Measurements from ENCODE around the gene KLK14. TPM values are rescaled to one million over a fixed set of nuclear protein-coding genes. Genes with fewer than 3 reads are reported as not detected.
A peak's percentile ranks its signal among the peaks of the same experiment; 100 is the strongest.

Gene KLK14
- total RNA-seq, 1 donor from 2014 or later: 2.8 TPM

DNA sequence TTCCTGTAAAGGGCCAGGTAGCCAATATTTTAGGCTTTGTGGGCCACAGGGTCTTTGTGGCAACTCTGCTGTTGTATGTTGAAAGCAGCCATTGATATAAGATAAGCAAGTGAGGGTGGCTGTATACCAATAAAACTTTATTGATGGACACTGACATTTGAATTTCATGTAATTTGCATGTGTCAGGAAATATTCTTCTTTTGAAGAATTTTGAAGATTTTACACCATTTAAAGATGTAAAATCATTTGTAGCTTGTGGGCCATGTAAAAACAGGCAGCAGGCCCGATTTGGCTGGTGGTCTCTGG lies 27.9 kb upstream of the KLK14 start:
- no peak for DNase-seq (ENCODE audit: low spot score)
- ATAC-seq: no peak
- intact Hi-C loops (cut with DNase I): no loop called here

DNA sequence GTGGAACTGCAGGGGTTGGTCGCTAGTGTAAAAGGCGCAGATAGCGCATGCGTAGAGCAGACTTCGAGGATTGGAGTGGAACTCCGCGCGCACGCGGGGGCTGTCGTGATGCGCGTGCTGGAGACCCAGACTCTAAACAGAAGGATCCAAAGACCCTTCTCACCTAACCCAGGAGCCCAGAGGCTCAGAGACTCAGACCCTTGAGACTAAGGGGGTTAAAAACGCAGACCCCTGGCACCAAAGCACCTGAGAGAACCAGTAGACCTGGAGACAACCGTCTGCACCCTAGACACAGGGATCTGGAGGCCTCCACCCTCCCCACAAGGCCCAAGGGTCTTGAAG lies 26.1 kb upstream of the KLK14 start:
- ATAC-seq: peak; percentile 73
- intact Hi-C loops (cut with DNase I): no loop called here
- no peak for DNase-seq (ENCODE audit: low spot score)

DNA sequence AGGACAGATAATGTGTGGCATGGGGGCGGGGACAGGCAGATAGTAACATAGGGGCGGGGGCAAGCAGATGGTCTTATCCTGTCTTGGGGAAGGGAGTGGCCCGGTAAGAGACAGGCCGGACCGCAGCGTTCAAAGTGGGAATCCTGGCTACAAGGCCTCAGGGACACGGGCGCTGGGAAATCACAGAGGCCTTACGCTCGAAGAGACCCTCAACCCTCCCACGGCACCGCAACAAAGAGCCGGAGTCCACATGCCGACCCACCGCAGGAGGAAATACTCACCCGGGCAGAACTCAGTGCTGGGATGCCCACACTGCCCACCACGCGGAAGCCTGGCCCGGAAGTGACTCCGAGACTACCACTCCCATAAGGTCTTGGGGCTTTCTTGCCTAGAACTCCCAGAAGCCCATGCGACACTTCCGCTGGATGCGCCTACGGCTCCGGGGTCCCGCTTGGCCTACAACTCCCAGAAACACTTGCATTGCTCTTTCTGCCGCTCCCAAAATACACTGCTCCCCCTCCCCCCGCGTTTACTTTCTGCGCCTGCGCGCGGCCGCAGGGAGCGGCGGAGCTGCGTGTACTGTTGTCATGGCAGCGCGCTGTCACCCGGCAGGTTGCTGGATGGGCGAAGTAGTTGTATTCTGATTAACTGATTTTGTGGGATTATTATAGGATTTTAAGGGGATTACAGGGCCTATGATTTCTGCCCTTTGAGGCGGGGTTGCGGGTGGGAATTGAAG lies 25.5 kb upstream of the KLK14 start, which contains the start of gene CTU1:
CTU1 (minus strand) TSS at position 344 of the 739 bp plus-strand sequence. CDS start 3,840 bp downstream, outside the sequence.
- DNase-seq (ENCODE audit: low spot score) (peak; percentile 98), ATAC-seq (peak; percentile 99)
- intact Hi-C loops (cut with DNase I): no loop called here

DNA sequence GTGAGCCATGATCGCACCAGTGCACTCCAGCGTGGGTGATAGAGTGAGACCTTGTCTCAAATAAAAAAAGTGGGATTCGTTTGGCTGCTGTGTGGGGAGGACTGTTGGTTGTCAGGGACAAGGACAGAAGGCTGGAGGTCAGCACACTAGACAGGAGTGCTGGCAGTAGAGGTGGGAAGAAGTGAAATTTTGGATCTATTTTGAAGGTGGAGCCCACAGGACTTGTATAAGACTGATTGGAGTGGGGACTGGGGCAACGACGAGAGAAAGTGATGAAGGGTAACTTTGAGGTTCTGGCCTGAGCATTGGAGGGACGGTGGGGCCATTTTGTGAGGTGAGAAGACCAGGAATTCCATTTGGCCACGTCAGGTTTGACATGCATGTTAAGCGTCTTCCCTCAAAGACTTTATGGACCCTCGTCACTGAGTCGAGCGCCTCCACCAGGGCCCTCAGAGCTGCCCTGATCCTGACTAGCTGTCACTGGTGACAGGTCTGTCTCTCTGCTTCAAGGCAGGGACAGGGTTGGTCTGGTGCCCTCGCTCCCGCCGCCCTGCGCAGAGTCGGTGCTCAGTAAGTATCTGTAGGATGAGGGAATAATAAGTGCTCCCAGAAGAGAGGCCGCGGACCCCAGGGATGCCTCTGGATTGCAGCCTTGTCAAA lies 24.8 kb upstream of the KLK14 start:
- intact Hi-C loops (cut with DNase I): no loop called here
- DNase-seq (ENCODE audit: low spot score): no peak
- no peak for ATAC-seq

DNA sequence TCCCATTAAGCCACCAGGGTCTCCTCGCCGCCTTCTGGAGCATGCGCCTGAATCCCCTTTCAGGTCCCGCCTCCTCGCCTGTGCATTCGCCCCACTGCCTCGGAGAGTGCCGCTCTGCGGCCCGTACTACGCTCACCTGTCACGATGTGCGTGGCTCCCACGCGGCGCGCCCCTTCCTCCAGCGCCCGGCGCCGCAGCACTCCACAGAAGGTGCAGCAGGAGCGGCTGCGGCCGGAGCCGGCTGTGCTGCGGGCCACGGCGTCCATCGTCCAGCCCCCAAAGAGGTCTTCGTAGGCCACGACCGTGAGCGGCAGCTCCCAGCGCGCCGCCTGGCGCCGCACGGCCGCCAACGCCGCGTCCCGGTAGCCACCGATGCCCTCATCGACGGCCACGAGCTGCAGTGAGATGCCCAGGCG lies 21.2 kb upstream of the KLK14 start:
- intact Hi-C loops (cut with DNase I): no loop called here
- DNase-seq (ENCODE audit: low spot score) (no peak), ATAC-seq (no peak)

DNA sequence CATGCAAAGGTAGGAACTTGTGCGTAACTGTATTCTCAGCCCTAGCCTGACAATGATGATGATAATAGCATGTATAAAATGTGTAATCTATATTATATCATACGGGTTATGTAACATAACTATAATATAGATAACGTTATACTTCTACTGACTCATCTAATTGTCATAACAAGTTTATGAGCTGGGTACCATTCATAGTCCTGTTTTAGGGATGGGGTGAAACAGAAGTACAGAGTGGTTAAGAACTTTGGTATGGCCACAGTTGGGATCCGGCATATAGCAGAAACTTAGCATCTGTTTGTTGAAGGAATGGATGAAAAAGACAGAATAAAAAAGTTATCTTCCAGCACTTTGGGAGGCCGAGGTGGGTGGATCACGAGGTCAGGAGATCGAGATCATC lies 20.3 kb upstream of the KLK14 start:
- ATAC-seq (no peak), DNase-seq (ENCODE audit: low spot score) (no peak)
- intact Hi-C loops (cut with DNase I): no loop called here

DNA sequence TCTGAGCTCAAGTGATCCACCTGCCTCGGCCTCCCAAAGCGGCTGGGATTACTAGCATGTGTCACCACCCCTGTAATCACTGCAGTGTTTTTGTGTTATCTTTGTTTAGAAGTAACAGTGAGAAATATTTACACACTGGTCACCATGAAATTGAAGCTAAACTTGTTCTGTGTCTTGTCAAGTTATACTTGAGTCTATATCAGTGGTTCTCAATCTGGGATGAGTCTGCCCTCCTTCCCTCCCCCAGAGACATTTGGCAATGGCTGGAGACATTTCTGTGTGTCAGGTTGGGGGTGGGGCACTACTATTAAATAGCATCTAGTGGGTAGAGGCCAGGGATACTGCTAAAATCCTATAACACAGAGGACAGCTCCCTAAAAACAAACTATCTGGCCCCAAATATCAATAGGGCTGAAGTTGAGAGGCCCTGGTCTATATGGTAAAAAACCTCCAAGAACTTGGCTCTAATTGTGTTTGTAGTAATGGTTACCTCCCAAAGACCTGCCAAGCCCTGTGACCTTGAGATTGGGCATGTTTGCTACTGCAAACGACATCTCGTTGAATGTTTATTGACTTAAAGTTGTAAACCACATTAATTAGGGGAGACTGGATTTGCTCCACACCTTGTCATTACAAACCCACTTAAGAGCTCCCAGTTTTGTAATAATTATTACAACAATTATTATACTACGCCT lies 18.6 kb upstream of the KLK14 start:
- ATAC-seq (no peak), DNase-seq (ENCODE audit: low spot score) (no peak)
- intact Hi-C loops (cut with DNase I): no loop called here

DNA sequence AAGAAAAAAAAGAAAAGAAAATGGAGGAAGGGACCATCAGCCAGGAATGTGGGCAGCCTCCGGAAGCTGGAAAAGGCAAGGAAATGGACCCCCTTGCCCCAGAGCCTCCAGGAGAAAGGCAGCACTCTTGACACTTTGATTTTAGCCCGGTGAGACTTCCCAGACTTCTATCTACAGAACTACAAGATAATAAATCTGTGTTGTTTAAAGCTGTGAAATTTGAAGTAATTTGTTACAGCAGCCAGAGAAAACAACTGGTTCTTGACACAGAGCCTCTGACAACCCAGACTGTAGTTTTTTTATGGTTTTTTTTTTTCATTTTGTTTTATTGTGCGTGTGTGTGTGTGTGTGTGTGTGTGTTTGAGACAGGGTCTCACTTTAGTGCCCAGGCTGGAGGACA lies 17.9 kb upstream of the KLK14 start:
- DNase-seq (ENCODE audit: low spot score): no peak
- no peak for ATAC-seq
- intact Hi-C loops (cut with DNase I): no loop called here

DNA sequence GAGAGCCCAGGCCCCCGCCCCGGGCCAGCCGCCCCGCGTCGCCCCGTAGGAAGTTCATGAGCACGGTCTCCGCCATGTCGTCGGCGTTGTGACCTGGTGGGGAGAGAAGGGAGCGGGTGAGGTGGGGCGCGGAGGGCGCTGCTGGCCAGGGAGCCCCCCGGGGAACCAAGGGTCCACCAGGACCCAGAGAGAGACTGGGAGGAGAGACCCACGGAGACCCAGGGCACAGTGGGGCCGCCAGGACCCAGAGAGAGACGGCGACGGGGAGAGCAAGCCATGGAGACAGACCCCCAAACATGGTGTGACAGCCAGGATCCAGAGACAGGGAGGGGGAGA lies 16.3 kb upstream of the KLK14 start:
- no peak for ATAC-seq
- no peak for DNase-seq (ENCODE audit: low spot score)
- intact Hi-C loops (cut with DNase I): loop anchor here (2.0 kb wide), 1 partner anchor 78 kb away; no protein-coding TSS in a partner anchor

DNA sequence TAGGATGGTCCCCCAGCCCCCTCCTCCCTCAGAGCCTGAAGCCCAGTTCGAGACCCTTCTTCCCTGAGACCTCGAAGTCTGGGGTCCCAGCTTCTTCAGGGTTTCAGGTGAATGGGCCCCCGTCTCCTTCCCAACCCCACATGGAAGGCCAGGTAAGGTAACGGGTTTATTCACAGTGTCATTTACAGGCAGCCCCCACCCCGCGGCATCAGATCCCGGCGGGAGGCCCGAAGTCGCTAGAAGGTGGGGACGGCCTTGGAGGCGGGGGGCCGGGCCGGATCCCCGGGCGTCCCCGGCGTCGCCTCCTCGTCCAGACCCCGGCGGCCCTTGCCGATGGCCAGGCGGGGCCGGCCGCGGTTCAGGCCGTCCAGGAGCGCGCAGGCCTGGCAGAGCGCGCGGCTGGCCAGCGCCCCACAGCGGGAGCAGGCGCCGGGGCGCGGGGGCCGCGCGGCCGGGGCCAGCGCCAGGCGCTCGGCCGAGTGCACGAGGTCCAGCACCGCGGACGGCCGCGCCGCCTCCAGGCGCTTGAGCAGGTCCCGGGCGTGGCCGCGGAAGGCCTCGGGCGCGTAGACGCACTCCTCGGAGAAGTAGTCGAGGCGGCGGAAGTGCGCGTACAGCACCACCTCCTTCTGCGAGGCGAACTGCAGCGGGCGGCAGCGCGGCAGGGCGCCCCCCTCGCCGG lies 15.8 kb upstream of the KLK14 start:
- ATAC-seq (peak; percentile 77), DNase-seq (ENCODE audit: low spot score) (peak; percentile 79)
- intact Hi-C loops (cut with DNase I): loop anchor here (2.0 kb wide), 1 partner anchor 78 kb away; no protein-coding TSS in a partner anchor

DNA sequence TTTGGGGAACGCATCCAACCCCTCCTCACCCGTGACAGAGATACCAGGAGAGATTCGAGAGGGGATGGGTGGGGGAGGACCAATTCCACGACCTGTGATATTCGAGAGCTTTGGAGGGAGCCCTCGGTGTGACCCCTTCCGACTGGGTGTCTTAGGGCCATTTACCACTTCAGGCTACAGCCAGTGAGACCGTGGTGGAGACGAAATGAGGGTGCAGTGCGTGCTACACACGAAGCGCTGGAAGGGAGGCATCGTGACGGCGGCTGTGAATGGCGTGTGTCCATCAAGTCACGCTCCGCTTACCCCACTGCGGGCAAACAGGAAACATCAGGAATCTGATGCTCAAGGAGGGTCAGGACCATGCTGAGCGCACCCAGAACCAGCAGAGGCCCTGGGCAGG lies 15.1 kb upstream of the KLK14 start:
- intact Hi-C loops (cut with DNase I): loop anchor here (2.0 kb wide), 1 partner anchor 77 kb away; no protein-coding TSS in a partner anchor
- DNase-seq (ENCODE audit: low spot score) (no peak), ATAC-seq (no peak)

DNA sequence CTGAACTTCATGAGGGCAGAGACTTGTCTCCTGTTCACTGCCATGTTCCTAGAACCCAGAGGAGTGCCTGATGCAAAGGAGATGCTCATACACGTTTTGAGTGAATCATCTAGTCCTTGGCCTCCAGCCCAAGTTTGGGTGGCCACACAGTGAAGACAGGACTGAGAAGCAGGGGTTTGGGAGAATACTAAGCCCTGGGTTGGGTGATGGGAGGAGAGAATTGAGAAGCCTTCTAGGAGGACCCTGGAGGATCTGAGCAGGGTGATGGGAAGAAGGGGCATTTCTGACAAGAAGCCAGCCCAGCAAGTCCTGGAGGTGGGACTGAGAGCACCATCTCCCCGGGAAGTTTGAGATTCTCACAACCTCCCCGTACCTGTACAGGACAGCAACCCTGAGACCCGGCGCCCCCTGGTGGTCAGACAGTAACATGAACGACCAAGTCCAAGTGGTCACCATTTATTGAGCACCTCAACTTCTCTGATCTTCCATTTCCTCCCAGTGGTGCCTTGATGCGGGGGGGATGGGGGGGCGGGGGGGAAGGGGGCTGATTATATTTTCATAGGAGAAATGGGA lies 14.6 kb upstream of the KLK14 start:
- intact Hi-C loops (cut with DNase I): no loop called here
- ATAC-seq: peak; percentile 65

DNA sequence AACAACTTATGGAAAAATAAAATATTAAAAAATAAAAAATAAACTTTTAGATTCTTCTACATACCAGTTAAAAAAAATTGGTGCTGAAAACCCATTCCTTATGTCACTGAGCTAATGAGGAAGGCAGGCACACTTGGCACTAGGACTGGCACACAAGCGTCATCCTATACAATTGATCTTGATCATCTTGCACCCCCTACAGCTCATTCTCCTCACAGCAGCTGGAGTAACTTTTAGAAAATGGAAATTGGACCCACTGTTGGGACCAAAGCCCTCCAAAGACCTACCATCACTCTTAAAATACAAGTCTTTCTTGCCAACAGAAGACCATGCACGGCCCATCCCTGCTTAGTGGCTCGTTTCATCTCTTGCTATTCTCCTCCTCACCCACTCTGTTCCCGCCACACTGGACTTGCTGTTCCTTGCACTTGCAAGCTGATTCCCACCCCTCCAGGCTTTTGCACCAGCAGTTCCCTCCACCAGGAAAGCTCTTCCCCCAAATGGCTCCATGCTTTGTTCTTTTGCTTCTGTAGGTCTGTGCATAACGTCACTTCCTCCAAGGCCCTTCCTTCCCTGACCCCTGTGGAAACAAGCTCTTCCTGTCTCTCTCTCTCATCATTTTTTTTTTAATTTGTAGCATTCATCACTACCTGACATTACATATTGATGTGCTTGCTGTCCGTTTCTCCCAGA lies 13.9 kb upstream of the KLK14 start:
- intact Hi-C loops (cut with DNase I): no loop called here
- no peak for ATAC-seq
- DNase-seq (ENCODE audit: low spot score): no peak

More for the DNA sequence above, 14.6 kb upstream of the KLK14 start:
- DNase-seq (ENCODE audit: low spot score): peak; percentile 83

DNA sequence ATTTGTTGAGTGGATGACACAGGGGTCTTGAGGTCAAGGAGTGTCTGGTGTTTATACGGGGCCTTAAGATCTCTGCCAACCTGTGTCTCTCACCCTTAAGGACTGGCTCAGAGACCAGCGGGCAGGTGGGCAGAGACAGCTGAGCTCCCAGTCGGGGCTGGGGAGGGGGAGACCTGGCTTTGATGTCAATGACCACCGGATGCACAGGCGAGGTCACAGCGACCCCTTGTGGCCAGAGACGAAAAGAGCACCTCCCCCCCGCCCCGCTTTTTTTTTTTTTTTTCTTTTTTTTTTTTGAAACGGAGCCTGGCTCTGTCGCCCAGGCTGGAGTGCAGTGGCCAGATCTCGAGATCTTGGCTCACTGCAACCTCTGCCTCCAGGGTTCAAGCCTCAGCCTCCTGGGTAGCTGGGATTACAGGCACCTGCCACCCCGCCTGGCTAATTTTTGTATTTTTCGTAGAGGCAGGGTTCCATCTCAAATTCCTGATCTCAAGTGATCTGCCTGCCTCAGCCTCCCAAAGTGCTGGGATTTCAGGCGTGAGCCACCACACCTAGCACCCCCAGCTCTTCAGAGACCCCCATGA lies 12.1 kb upstream of the KLK14 start:
- intact Hi-C loops (cut with DNase I): no loop called here
- DNase-seq (ENCODE audit: low spot score): no peak
- ATAC-seq: no peak

DNA sequence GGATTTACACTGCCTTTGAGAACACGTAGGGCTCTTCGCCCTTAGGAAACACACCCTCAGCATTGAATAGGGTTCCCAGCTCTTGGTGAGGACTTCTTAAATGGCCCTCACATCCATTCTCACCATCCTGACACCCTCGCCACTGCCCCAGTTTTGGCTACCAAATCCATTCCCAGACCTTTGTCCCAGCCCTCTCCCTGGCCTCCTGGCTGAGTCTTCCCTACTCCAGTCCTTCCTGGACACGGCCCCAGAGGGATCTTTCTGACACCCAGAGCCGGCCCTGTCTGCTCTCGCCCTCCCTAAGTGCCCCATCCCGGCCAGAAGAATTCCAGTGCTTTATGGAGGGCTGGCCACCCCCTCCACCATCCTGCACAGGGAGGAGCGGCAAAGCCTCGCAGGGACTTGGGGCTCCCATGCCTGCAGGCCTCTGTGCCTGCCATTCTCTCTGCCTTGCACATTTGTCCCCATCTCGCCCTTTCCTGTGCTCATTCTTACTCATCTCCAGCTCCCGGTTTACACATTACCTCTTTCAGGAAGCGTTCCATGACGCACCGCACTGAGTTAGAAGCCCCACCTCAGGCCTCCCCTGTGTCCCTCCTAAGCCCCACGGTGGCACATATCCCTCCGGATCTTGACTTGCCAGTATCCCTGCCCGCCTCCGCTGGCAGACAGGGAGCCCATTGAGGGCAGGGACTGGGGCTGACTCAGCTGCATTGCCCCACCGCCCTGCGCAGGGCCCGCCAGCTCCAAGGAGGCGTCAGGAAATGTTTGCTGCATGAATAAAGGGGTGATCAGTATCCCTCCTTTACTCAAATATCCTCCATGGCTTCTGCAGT lies 11.0 kb upstream of the KLK14 start:
- DNase-seq (ENCODE audit: low spot score) (no peak), ATAC-seq (no peak)
- intact Hi-C loops (cut with DNase I): no loop called here

DNA sequence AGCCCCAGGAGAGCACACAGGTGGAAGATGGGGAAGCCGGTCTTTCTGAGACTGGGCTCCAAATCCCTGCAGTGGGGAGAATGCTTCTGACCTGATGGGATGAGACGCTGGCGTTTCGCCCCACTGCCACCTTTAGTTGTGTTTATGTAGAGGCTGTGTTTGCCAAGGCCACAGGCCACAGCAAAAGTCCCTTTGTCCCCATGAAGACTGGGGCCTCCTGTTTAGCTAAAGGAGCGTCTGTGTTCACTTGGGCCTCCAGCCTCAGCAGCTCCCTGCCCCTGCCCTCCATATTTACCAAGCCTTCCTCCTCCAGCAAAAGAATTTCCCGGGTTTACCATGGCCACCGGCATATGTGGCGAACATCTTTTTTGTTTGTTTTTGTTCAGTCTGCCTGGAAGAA lies 10.4 kb upstream of the KLK14 start:
- DNase-seq (ENCODE audit: low spot score): no peak
- intact Hi-C loops (cut with DNase I): no loop called here
- no peak for ATAC-seq
